GM12878 (cell line): Measurements from ENCODE around the gene TBC1D9B. TPM values are rescaled to one million over a fixed set of nuclear protein-coding genes. Genes with fewer than 3 reads are reported as not detected.

ENCODE experiments used
- BCL11A ChIP-seq: IDR thresholded peaks from 2 replicates; pipeline ENCODE4 v1.6.1; 2011; ENCODE audit warnings: low read depth, low read length
- CBFB ChIP-seq: IDR thresholded peaks from 2 replicates; pipeline ENCODE4 v1.6.1; 2016; ENCODE audit warnings: antibody characterized with exemption, low read depth
- CBX5 ChIP-seq: sonication (generic); IDR thresholded peaks from 2 replicates; pipeline ENCODE4 v1.6.1; 2016; ENCODE audit warnings: low read depth, moderate library complexity, mild to moderate bottlenecking, inconsistent platforms
- CREB1 ChIP-seq: IDR thresholded peaks from 2 replicates; pipeline ENCODE4 v1.6.1; 2012; ENCODE audit warnings: low read depth, mild to moderate bottlenecking, inconsistent platforms
- DPF2 ChIP-seq: fragments of 450-650 bp; IDR thresholded peaks from 2 replicates; pipeline ENCODE4 v1.6.1; 2017; ENCODE audit warnings: mild to moderate bottlenecking
- E2F4 ChIP-seq: IDR thresholded peaks from 2 replicates; pipeline ENCODE4 v1.6.1; 2012; ENCODE audit warnings: low read depth, low read length, improper control_type of control experiment
- E2F8 ChIP-seq: fragments of 450-650 bp; IDR thresholded peaks from 2 replicates; pipeline ENCODE4 v1.6.1; 2018; ENCODE audit warnings: mild to moderate bottlenecking, low read depth, moderate library complexity; ENCODE audit not compliant: partially characterized antibody
- LARP7 ChIP-seq: fragments of 450-650 bp; IDR thresholded peaks from 2 replicates; pipeline ENCODE4 v1.6.1; 2017; ENCODE audit warnings: mild to moderate bottlenecking
- NFIC ChIP-seq: IDR thresholded peaks from 2 replicates; pipeline ENCODE4 v1.6.1; 2012; ENCODE audit warnings: low read depth, mild to moderate bottlenecking, inconsistent platforms, low read length, moderate library complexity
- NKRF ChIP-seq: fragments of 450-650 bp; conservative IDR thresholded peaks from 2 replicates; pipeline ENCODE4 v1.6.1; 2017; ENCODE audit warnings: mild to moderate bottlenecking, moderate library complexity
- USF2 ChIP-seq: IDR thresholded peaks from 2 replicates; pipeline ENCODE4 v1.6.1; 2011; ENCODE audit warnings: low read depth, low read length, improper control_type of control experiment, borderline replicate concordance
- ZNF24 ChIP-seq: fragments of 450-650 bp; IDR thresholded peaks from 2 replicates; pipeline ENCODE4 v1.6.1; 2017; ENCODE audit warnings: antibody characterized with exemption, mild to moderate bottlenecking
- ZNF384 ChIP-seq: IDR thresholded peaks from 2 replicates; pipeline ENCODE4 v1.6.1; 2012; ENCODE audit warnings: low read depth, mild to moderate bottlenecking, low read length, improper control_type of control experiment, borderline replicate concordance
- ZNF687 ChIP-seq: fragments of 450-650 bp; IDR thresholded peaks from 2 replicates; pipeline ENCODE4 v1.6.1; 2017; ENCODE audit warnings: mild to moderate bottlenecking, moderate library complexity
- polyA plus RNA-seq, 11 experiments: library from polyadenylated mRNA; depleted of rRNA in 4 of 11; unstranded in 6 of 11; stranded (reverse) in 5 of 11; fragments of >200 nt; fragmentation: Nextera tagmentation in 4 of 11; fragmentation: Illumina TruSeq in 1 of 11; extraction: Ambion mirVana in 4 of 11; extraction: Trizol in 1 of 11; gene quantifications; 1 replicate in 1 of 11; 2 replicates in 10 of 11; pipeline versions ENCODE4 v1.2.1 to v1.2.3, GENCODE V29; 2011 to 2016; ENCODE audit warnings: inconsistent platforms in 2 of 11, missing spikeins in 2 of 11, low read depth in 1 of 11
- total RNA-seq, 4 experiments: library from RNA; depleted of rRNA in 3 of 4; stranded (reverse); fragments of >200 nt in 3 of 4; fragmentation: Illumina TruSeq in 1 of 4; extraction: Trizol in 1 of 4; gene quantifications; 2 replicates each; pipeline versions ENCODE4 v1.2.1 to v1.2.3, GENCODE V29; 2013 to 2021

TBC1D9B gene
- total and polyA plus RNA-seq, 10 of the 15 experiments (the other 5 are each of a cell fraction or from before 2014, with no cell fraction given) = 4.0 to 74.2 (median 34.6) TPM

- TF ChIP-seq NKRF = peak; percentile 74
- TF ChIP-seq CBX5 = no peak
- peak; percentile 86 for TF ChIP-seq DPF2
- TF ChIP-seq LARP7 = peak; percentile 88
- peak; percentile 89 for TF ChIP-seq CBFB
- TF ChIP-seq BCL11A = no peak
- peak; percentile 95 for TF ChIP-seq ZNF687
- TF ChIP-seq E2F4 = no peak; the same call in 1 of the 2 replicates
- no peak for TF ChIP-seq NFIC
- TF ChIP-seq E2F8 = no peak
- peak; percentile 70 for TF ChIP-seq CREB1
- TF ChIP-seq USF2 = no peak
- TF ChIP-seq ZNF24 = no peak
- TF ChIP-seq ZNF384 = no peak
These were observed 87.0 kb downstream of the TBC1D9B start, which contains the start of gene SQSTM1 (continued) for GRCh38 chr5:179820483-179821297.
